ENCODE results near the gene RAB40C.

The RAB40C gene

DNA sequence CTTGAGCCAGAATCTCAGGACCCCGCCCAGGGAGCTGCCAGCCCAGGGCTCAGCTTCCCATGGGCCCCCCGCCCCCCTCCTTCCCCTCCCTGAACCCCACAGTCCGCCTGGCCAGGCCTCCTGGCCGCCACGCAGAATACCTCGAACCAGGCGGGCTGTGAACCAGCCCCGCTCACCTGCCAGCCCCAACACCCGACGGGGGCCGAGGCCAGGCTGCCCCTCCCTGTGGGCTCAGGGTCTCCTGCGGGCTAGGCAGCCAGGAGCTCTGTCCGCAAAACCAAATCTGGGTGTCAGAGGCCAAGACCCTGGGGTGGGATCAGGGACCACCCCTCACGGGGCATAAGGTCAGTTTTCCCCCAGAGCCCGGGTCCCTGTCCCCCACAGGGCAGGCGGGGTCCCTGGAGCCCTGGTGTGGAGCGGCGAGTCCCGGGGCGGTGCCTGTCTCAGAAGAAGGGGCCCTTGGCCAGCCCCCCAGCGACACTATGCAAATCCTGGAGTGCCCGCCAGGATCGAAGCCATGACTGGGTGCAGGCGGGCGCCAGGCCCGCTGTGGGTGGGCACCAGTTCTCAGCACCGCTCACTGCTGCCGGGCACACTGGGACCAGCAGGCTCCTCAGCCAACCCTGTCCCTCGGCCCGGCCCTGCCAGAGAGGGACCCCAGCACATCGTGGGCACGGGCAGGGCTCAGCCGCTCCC lies 36.1 kb upstream of the RAB40C start:
- Histone ChIP-seq H3K4me3 (ENCODE audit: low read length, poor library complexity, severe bottlenecking) (no peak overlapping the region), H3K36me3 (ENCODE audit: insufficient read depth, low read length) (no peaks in the 10 kb centered on the region), H2AFZ (ENCODE audit: low read length) (no peak overlapping the region), H3K27me3 (ENCODE audit: insufficient read depth, low read length, poor library complexity, severe bottlenecking) (no peaks in the 10 kb centered on the region), H3K9me3 (ENCODE audit: insufficient read depth, low read depth, low read length) (no peaks in the 10 kb centered on the region), H3K9ac (ENCODE audit: low read depth, low read length, poor library complexity, severe bottlenecking) (no peak overlapping the region), H3K4me1 (ENCODE audit: insufficient read depth, low read length, poor library complexity, severe bottlenecking) (no peaks in the 10 kb centered on the region), H3K4me2 (ENCODE audit: low read depth, low read length, poor library complexity, severe bottlenecking) (no peak overlapping the region), H3K9me2 (replicated peaks; ENCODE audit: low read depth, low read length) (no peaks in the 10 kb centered on the region), H3K79me2 (ENCODE audit: insufficient read depth, low read length) (no peaks in the 10 kb centered on the region), H3F3A (ENCODE audit: low read depth) (no peaks in the 10 kb centered on the region), H4K20me1 (ENCODE audit: insufficient read depth, low read length, poor library complexity, severe bottlenecking) (no peaks in the 10 kb centered on the region)
- TF ChIP-seq CTCF (conservative IDR thresholded peaks at IDR 0.05; ENCODE audit: low read length) = no peak
- no peak for TF ChIP-seq EZH2phosphoT487 (IDR thresholded peaks at IDR 0.05; ENCODE audit: borderline replicate concordance)

- no peaks in the 10 kb centered on the region for H3K36me3 ChIP-seq (ENCODE audit: insufficient read depth, low read length)
- no peaks in the 10 kb centered on the region for H4K20me1 ChIP-seq (ENCODE audit: insufficient read depth, low read length, poor library complexity, severe bottlenecking)
- no peaks in the 10 kb centered on the region for H3K27me3 ChIP-seq (ENCODE audit: insufficient read depth, low read length, poor library complexity, severe bottlenecking)
- no peak overlapping the region for H3K4me2 ChIP-seq (ENCODE audit: low read depth, low read length, poor library complexity, severe bottlenecking)
- H3F3A ChIP-seq (ENCODE audit: low read depth) = no peaks in the 10 kb centered on the region
- no peaks in the 10 kb centered on the region for H3K4me1 ChIP-seq (ENCODE audit: insufficient read depth, low read length, poor library complexity, severe bottlenecking)
- no peak overlapping the region for H3K4me3 ChIP-seq (ENCODE audit: low read length, poor library complexity, severe bottlenecking)
- TF ChIP-seq EZH2phosphoT487 (IDR thresholded peaks at IDR 0.05; ENCODE audit: borderline replicate concordance) (no peak), CTCF (conservative IDR thresholded peaks at IDR 0.05; ENCODE audit: low read length) (no peak)
- H3K9me2 ChIP-seq (replicated peaks; ENCODE audit: low read depth, low read length) = no peaks in the 10 kb centered on the region
- no peak overlapping the region for H2AFZ ChIP-seq (ENCODE audit: low read length)
- no peaks in the 10 kb centered on the region for H3K9me3 ChIP-seq (ENCODE audit: insufficient read depth, low read depth, low read length)
- H3K79me2 ChIP-seq (ENCODE audit: insufficient read depth, low read length) = no peaks in the 10 kb centered on the region
- H3K9ac ChIP-seq (ENCODE audit: low read depth, low read length, poor library complexity, severe bottlenecking) = no peak overlapping the region
Measured at GRCh38 chr16:554297-554621, 35.6 kb upstream of the RAB40C start.

DNA sequence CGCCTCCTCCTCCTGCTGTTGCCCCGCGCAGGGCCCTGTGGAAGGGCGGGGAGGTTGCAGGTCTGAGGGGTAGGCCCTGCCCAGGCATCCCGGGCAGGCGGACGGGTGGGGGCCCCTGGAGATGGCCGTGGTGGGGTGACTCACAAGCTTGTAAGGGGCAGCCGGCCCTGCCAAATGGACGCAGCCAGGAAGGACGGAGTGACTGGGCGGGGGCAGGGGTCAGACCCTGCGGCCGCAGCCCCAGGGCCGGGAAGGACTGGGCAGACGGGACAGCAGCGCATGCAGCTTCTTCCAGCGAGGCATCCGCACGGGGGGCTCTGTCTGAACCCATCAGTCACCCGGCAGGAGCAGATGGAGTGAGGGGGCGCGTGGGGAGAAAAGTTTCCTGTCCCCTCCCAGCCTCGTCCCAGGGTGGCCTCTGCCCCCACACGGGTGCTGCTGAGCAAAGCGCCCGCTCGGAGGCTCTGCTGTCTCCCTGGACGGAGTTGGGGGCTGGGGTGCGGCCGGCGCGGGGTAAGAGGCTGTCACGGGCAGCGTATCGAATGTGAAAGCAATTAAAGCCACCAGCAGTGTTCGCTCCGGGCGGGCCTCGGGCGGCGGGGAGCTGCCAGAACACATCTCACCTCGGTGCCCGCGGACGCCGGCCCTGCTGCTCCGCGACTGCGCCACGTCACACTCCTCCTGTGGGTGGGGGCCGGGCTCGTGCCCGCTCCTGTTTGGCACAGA lies 35.1 kb upstream of the RAB40C start:
- H3K4me1 ChIP-seq (ENCODE audit: insufficient read depth, low read length, poor library complexity, severe bottlenecking) = no peaks in the 10 kb centered on the region

More for the DNA sequence above, 35.1 kb upstream of the RAB40C start:
- Histone ChIP-seq H3K9me3 (ENCODE audit: insufficient read depth, low read depth, low read length) (no peaks in the 10 kb centered on the region), H3K36me3 (ENCODE audit: insufficient read depth, low read length) (no peaks in the 10 kb centered on the region), H3K9me2 (replicated peaks; ENCODE audit: low read depth, low read length) (no peaks in the 10 kb centered on the region), H2AFZ (ENCODE audit: low read length) (no peak overlapping the region), H3K4me3 (ENCODE audit: low read length, poor library complexity, severe bottlenecking) (no peak overlapping the region), H3K27me3 (ENCODE audit: insufficient read depth, low read length, poor library complexity, severe bottlenecking) (no peaks in the 10 kb centered on the region), H4K20me1 (ENCODE audit: insufficient read depth, low read length, poor library complexity, severe bottlenecking) (no peaks in the 10 kb centered on the region), H3K79me2 (ENCODE audit: insufficient read depth, low read length) (no peaks in the 10 kb centered on the region), H3K4me2 (ENCODE audit: low read depth, low read length, poor library complexity, severe bottlenecking) (no peak overlapping the region), H3F3A (ENCODE audit: low read depth) (no peaks in the 10 kb centered on the region), H3K9ac (ENCODE audit: low read depth, low read length, poor library complexity, severe bottlenecking) (no peak overlapping the region)
- TF ChIP-seq EZH2phosphoT487 (IDR thresholded peaks at IDR 0.05; ENCODE audit: borderline replicate concordance) = no peak
- TF ChIP-seq CTCF (conservative IDR thresholded peaks at IDR 0.05; ENCODE audit: low read length) = no peak

All from Loucy (cell line).